Limb (tissue), 2 donors: ENCODE results near the gene GSAP.
"Not testable (repeated sequence)": the region's sequence is repeated elsewhere in the genome, so short reads cannot be mapped to it uniquely, and the experiment has no call there.

Source experiments
- DNase-seq, 2 donors: peaks; one replicate each; pipeline ENCODE4 v3.0.0-alpha.2; 2016; ENCODE audit errors: extremely low spot score in 2 of 2

The GSAP gene

DNA sequence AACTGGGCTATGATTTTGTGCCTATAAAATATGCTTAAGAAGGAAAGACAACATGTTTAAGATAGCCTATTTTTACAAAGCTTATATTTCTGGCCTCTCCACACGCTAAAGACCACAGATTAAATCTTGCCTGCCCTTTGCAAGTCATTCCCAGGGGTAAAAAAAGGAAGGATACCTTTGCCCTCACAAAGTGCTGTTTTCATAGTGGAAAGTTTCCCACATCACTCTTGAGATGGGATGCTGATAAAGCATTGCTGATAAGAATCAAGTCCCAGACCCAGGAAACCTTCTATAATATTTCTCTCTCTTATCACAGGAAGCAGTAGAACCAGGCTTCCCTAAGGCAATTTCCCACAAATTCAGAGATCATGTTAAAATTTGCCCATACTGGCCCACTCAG lies 56.5 kb downstream of the GSAP start:
- DNase-seq, result no peak

DNA sequence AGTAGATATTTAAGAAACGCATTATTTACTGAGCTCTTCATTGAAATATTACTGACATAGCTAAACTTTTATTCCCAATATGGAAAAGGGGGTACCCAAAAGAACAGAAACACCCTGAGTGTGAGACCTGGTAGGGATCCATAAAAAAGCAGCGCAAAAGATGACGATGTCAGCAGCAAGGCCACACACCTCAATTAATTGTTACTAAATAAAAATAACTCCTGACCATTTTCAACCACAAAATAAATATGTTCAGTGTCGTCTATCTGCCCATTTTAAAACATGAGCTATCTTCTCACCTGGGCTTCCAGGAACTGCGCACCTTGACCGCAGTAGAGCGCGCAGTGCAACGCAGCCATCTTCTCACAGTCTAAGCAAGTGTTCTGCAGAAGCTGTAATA lies 61.2 kb downstream of the GSAP start:
- DNase-seq, result no peak

DNA sequence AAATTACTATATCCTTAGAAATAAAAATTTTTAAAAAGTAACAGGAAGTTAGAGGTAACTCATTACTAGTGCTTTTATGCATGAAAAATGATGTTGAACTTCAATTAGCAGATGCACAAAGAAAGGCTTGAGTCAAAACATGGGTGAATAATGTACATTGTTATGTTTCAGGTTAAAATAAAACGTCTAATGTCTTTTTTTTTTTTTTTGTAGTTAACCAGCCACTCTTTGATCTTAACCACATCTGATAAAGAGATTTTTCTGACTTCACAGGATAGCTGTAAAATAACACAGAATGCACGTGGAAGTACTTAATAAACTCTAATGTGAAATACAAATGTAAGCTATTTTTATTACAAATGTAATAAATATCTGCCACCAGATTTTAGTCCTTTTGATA lies 61.7 kb downstream of the GSAP start:
- no peak for DNase-seq

DNA sequence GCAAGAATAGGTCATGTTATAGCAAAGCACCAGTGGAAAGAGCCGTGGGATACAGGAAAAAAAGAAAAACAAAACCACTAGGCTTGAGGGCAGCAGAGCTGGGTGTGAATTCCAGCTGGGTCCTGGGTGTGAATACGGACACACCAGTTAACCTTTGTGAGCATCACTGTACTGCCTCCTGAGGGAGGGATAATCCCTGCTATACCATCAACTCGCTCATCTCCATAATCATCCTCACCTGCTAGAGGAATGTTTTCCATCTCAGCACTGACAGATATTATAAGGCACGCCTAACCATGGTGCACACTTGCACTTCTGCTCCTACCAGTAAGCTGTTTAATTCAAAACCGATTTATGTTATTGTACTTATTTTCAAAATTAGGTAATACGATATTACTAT lies 62.2 kb downstream of the GSAP start:
- no peak for DNase-seq

DNA sequence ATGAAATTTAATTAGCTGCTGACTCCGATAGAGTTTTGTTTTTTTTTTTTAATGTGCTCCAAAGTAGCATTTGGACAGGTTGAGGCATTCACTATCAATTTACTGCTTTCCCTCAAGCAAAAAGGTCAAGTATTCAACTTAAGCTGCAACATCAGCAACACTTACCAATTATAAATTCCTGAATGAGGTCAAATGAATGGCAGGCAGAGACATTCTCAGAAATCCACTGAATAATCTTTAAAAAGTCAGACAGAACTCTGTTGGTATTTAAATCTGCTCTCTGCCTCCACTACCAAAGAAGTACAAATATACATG lies 62.8 kb downstream of the GSAP start:
- no peak for DNase-seq

DNA sequence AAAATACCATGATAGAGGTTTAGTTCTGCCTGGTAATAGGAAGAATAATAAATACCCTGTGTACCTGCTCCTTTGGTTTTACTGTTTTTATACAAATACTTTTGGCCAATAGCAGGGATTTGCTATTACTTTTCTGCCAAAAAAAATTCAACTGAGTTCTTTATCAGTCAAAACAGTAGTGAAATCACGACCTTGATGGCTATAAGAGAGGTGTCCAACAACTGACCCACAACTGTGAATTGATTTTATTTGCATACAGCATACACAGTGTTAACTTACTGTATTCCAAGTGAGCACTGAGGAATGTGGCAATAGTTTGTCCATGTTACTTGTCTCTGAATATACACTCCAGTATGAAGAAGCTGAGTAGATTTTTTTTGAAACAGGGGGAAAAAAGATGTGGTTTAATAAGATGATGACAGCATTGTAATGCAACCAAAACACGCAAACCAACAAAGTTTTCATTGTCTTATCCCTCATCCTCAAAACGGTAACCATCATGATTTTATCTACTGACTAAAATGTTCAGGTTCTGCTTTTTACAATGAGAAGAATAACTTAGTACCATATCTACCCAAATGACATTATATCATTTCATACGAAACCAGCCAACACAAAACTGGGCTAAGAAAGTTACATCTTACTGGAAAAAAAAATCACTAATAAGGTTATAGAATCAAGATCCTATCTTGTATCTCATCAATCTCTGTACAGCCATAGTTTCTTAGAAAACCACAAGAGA lies 63.3 kb downstream of the GSAP start:
- DNase-seq, result no peak

DNA sequence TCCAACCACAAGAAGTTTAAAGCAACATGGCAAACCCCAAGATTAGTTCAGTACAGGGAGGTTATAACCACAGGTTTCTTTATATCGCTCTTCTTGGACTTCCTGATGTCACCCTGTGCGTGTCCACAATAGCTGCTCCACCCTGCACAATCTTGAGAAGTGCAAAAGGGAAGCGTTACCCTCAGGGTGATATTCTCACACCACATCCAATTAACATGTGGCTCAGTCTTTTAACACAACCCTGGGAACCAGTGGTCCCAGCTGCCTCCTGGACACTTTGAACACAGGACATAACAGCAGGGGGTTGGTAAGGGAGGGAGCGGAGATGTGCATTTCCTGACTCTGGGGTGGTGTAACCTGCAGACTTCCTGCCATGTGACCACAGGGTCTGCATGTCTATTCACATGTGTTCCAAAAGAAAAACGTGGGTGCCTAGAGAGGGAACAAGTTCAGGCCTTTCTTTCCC lies 64.6 kb downstream of the GSAP start:
- DNase-seq, result no peak

DNA sequence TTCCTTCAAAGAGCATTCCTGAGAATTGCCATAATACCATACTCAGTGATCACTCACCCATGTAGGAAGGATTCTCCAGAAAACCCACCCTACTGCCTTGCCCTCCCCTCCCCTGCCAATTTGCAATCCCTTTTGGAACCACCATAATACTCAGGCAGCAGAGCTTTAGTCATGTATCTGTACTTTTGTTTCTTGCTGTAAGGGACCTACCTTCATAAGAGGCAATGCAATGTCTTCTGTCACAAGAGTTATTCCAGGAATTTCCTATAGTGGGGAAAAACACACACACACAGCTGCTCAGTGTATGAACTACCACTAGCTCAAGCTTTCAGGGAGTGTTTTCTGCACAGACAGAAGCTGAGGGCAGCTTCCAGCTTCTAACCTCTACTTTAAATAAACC lies 67.0 kb downstream of the GSAP start:
- DNase-seq, result no peak

DNA sequence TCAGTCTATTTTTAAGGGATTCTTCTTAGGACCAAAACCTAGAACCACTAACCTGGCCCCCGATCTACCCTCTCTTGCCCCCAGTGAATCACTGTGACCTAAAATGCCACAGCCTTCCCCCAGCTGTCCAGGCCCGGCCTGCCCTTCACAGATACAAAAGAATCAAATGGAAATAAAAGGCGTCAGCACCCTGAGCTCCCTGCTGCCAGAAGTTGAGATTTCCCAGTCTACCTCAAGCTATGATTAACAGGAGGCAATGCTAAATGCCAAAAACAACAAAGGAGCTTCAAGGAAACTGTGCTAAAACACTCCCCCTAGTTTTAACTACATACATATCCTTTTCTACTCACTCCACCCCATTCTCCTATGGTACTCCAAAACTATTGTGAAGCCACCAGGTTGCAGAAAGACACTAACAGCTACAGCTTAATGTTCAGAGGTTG lies 67.8 kb downstream of the GSAP start:
- no peak for DNase-seq

DNA sequence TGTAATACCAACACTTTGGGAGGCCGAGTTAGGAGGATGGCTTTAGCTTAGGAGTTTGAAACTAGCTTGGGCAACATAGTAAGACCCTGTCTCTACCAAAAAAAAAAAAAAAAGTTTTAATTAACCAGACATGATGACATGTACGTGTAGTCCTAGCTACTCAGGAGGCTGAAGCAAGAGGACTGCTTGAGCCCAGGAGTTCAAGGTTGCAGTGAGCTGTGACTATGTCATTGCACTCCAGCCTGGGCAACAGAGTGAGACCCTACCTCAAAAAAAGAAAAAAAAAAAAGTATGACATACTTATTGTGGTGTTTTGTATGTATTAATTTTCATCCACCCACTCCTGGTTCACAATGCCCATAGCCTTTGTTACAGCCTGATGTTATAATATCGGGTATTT lies 69.7 kb downstream of the GSAP start:
- DNase-seq, result no peak

DNA sequence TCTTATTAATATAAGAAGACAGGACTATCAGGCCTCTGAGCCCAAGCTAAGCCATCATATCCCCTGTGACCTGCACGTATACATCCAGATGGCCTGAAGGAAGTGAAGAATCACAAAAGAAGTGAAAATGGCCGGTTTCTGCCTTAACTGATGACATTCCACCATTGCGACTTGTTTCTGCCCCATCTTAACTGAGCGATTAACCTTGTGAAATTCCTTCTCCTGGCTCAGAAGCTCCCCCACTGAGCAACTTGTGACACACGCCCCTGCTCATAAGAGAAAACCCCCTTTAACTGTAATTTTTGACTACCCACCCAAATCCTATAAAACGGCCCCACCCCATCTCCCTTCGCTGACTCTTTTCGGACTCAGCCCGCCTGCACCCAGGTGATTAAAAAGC lies 70.7 kb downstream of the GSAP start:
- not testable (repeated sequence) for DNase-seq

DNA sequence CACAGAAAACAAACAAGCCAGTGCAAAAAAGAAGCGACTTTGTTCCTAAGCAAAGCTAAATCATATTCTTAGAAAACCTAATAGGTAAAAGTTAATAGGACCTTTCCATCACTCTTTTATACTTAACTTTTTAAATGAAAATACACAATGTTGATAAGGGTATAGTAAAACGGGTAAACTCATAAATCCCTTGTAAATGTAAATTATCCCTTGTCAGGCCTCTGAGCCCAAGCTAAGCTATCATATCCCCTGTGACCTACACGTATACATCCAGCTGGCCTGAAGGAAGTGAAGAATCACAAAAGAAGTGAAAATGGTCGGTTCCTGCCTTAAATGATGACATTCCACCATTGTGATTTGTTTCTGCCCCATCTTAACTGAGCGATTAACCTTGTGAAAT lies 76.4 kb downstream of the GSAP start:
- no peak for DNase-seq

DNA sequence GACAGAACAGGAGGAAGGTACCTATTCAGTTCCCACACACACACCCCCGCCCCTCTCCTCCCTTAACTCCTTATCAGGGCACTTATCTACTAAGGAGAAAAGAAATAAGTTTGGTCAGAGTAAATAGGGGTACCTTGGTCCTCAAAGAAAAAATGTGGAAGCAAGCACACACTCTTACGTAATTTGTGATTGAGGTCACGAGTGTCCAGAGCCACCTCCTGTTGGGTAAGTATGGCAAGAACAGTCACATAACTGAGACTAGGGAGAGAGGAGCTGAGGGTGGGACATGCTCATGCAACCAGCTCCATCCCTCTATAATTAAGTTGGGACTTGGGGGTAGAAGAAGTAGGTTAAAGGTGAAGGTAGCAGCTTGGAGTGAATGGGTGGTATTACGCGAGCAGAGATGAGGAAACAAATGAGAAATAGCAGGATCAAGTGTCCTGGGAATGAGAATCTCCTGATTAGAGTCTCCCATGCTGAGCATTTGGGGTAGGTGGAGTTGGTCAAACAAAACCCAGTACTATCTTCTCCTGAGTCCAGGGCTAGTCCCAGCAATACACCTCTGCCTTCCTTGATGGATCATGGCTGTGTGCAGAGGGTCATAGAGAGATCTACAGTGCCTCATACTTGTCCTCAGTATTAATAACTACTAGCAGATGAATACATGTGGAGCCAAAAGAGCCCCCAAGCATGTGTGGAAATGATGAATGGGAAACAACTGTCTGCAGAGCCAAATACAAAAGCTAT lies 77.1 kb downstream of the GSAP start:
- DNase-seq, result no peak

DNA sequence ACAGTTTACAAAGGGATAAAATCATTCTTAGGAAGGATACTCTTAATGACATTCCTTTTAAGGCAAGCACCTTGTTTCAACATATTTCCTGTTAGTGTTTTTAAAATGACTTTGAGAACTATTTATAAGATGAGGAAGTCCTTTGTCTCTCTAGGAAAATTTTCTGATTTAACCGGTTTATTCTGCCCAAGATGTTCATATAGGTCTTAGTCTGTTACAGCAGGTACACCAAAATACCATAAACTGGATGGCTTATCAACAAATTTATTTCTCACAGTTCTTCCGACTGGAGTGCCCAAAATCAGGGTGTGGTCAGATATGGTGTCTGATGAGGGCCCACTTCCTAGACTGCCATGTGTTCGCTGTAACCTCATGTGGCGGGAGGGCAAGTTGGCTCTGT lies 77.9 kb downstream of the GSAP start:
- DNase-seq, result no peak

DNA sequence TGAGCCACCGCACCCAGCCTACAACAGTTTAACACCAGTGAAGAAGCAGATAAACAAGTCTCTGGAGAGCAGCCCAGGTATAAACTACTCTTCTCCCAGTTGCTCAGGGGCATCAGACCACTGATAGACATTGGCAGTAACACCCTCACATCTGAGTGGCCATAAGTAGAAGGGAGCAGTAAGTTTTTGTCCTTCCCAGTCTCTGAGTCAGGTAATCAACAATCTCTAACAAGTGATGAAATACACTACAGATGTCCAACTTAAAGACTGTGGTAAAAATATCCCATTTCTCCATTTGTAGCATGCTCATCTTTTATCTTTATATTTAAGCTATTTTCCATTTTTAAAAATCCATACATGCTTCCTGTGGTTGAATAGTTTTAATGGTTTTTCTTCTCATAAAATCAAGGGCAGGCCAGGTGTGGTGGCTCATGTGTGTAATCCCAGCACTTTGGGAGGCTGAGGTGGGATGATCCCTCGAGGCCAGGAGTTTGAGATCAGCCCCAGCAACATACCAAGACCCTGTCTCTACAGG lies 78.6 kb downstream of the GSAP start:
- no peak for DNase-seq

DNA sequence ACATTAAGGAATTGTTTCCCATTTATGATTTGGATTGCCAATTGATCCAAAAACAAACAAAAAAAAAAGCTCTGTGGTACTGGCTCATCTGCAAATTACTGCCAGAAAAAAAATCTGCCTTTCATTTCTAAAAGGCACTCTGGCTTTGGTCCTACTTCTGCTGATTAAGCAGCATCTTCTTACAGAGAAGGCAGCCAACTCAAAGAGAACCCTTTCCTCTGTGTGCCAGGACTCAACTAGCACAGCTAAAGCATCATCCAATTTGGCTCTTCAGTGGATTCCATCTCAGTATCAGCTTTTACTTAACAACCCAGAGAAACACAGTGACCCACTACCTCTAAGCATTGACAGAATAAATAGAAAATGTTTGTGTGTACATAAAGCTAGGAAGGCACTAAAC lies 80.6 kb downstream of the GSAP start:
- DNase-seq, result no peak

DNA sequence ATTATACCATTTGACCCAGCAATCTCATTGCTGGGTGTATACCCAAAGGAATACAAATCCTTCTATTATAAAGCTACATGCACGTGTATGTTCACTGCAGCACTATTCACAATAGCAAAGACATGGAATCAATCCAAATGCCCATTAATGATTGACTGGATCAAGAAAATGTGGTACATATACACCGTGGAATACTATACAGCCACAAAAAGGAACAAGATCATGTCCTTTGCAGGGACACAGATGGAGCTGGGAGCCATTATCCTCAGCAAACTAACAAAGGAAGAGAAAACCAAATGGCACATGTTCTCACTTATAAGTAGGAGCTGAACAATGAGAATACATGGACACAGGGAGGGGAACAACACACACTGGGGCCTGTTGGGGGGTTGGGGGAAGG lies 82.1 kb downstream of the GSAP start:
- not testable (repeated sequence) for DNase-seq

DNA sequence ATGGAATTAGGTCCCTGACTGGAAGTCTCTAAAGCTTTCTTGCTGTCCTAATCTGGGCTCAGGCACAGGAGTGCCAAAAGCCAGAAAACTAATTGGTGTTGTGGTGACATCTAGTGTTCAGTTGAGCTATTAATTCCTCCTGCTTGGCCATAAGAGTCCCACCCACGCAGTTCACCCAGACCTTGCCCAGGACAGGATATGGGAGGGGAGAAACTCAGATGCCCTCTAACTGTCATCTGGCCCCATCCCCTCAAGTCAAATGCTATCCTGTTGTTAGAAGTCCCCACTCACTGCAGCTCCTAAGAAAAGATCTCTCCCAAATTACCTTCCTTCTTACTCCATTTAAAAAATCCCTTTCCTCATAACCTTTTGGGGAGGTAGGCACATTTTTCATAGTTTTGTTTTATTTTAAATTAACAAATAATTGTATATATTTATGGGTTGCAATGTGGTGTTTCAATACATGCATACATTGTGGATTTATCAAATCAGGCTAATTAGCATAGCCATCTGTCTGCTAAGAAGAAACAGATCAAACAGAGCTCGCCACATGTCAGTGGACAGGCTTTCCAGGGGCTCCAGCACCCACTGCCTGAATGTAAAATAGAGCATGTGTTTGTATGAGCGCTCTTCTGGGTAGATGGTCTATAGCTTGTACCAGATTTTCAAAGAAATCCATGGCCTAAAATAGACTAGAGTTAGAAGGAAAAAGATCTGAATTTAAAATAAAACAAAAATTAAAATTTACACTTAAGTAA lies 84.0 kb downstream of the GSAP start:
- DNase-seq, result peak; percentile 67 to 90

DNA sequence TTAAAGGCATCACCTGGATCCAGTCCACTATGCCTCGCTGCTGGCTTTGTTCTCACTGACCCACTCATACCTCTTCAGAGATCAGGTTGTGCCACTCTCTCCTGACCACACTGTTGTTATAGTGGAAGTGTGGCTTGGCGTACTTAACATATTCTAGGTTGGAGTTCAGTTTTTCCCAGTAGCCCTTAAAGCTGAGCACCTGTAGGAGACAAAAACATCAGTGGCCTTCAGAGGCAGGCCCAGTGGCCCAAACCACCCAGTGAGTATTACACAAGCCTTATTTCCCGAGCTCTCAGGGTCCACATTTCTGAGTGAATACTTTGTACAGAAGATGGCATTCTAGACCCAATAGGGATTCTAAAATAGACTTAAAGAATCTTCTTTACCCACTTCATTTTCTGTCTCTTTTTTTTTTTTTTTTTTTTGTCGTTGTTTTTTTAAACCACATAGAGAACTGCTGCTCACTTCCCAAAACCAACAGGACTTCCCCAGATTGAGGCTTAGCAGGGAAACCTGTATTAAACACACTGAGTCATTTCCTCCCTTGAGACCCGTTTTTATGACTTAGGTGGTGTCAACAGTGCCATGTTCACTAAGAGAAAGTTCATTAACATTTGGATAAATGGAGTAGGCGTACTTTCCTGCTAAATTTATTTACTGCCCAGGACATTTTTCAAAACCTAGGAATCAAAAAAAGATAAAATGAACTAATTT lies 85.8 kb downstream of the GSAP start:
- no peak for DNase-seq

DNA sequence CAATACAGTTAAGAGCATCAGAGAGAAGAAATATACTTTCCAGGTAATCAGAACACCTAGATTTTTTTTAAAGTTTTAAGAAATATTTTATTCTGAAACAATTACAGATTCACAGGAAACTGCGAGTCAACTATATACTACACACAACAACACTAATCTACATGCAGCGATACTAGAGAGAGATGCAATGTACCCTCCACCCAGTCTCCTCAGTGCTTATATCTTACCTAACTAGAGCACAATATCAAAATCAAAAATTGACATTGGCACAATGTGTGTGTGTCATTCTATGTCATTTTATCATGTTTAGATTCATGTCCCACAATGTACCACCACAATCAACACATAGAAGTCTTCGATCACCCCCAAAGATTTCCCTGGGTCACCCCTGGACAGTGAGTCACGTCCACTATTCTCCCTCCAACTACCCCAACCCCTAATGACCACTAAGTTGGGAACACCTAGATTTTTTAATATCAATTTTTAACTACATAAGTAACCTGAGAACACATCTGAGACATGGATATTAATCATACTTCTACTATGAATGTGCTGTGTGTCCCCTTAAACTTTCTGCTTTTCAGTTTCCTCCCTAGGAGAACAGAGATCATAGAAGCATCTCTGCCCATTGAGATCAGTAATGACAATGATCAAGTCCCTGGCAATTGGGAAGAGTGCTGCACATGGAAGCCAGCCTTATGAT lies 86.5 kb downstream of the GSAP start:
- DNase-seq, result no peak

DNA sequence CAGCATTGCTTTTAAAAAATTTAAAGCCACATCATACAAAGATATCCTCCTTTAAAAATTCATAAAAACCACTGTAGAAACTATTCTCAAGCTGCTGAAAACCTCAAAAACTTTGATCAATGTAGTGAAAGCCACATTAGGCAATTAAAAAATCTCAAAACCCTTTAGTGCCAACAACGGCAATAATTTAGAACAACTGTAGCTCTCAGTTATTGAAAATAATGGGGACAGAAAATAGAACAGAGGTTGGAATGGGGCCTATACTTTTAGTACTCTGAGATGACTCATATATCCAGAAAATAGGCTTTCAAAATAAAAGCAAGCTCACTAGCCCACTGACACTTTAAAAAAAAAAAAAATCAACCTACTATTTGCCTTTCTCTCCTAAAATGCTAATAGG lies 87.5 kb downstream of the GSAP start:
- DNase-seq, result no peak
